Liver (tissue), 9 donors: Measurements from ENCODE around the gene TNIP1. TPM values are rescaled to one million over a fixed set of nuclear protein-coding genes. Genes with fewer than 3 reads are reported as not detected.

Experiments used
- DNase-seq: peaks from one replicate; pipeline ENCODE4 v3.0.0-alpha.2; 2017; ENCODE audit warnings: low spot score
- H3K27ac ChIP-seq, 2 donors: one replicate each; pipeline ENCODE4 v1.7.0; 2013; ENCODE audit warnings: inconsistent platforms in 2 of 2, low read length in 2 of 2, control low read depth in 1 of 2, low read depth in 1 of 2, mild to moderate bottlenecking in 1 of 2
- H3K27me3 ChIP-seq, 4 donors: one replicate each; pipeline versions ENCODE4 v1.6.1 to v1.7.0; 2013; ENCODE audit warnings: low read length in 3 of 4, inconsistent platforms in 1 of 4, mild to moderate bottlenecking in 1 of 4, moderate library complexity in 1 of 4; ENCODE audit not compliant: control insufficient read depth in 4 of 4, insufficient read depth in 4 of 4
- H3K36me3 ChIP-seq, 4 donors: one replicate each; pipeline versions ENCODE4 v1.6.1 to v1.7.0; 2013; ENCODE audit warnings: low read length in 3 of 4, mild to moderate bottlenecking in 3 of 4, low read depth in 1 of 4, moderate library complexity in 1 of 4; ENCODE audit not compliant: control insufficient read depth in 4 of 4, insufficient read depth in 3 of 4
- H3K4me1 ChIP-seq, 4 donors: one replicate each; pipeline versions ENCODE4 v1.6.1 to v1.7.0; 2013; ENCODE audit warnings: low read length in 3 of 4, mild to moderate bottlenecking in 3 of 4, moderate library complexity in 1 of 4; ENCODE audit not compliant: control insufficient read depth in 4 of 4, insufficient read depth in 4 of 4
- H3K4me3 ChIP-seq, 3 donors: one replicate each; pipeline versions ENCODE4 v1.6.1 to v1.7.0; 2013; ENCODE audit warnings: low read length in 3 of 3, control low read depth in 1 of 3, low read depth in 1 of 3, mild to moderate bottlenecking in 1 of 3
- H3K9ac ChIP-seq, 2 donors: one replicate each; pipeline ENCODE4 v1.7.0; 2013; ENCODE audit warnings: low read length in 2 of 2, mild to moderate bottlenecking in 2 of 2, moderate library complexity in 2 of 2, control low read depth in 1 of 2, low read depth in 1 of 2
- H3K9me3 ChIP-seq, 4 donors: one replicate each; pipeline versions ENCODE4 v1.6.1 to v1.7.0; 2013; ENCODE audit warnings: low read length in 3 of 4; ENCODE audit not compliant: control insufficient read depth in 4 of 4
- EGR1 ChIP-seq, 2 donors: IDR thresholded peaks; 2 replicates each; pipeline ENCODE4 v1.6.1; 2016 to 2018; ENCODE audit warnings: antibody characterized with exemption in 2 of 2, low read depth in 2 of 2
- FOXA1 ChIP-seq: IDR thresholded peaks from 2 replicates; pipeline ENCODE4 v1.6.1; 2016; ENCODE audit warnings: antibody characterized with exemption
- FOXA2 ChIP-seq: IDR thresholded peaks from 2 replicates; pipeline ENCODE4 v1.6.1; 2016; ENCODE audit warnings: antibody characterized with exemption
- GABPA ChIP-seq, 2 donors: IDR thresholded peaks in 1 of 2; conservative IDR thresholded peaks in 1 of 2; 2 replicates each; pipeline ENCODE4 v1.6.1; 2016; ENCODE audit warnings: antibody characterized with exemption in 2 of 2, mild to moderate bottlenecking in 1 of 2, moderate library complexity in 1 of 2
- HNF4A ChIP-seq, 2 donors: conservative IDR thresholded peaks; 2 replicates each; pipeline ENCODE4 v1.6.1; 2016; ENCODE audit warnings: antibody characterized with exemption in 2 of 2, mild to moderate bottlenecking in 2 of 2
- HNF4G ChIP-seq: IDR thresholded peaks from 2 replicates; pipeline ENCODE4 v1.6.1; 2016; ENCODE audit warnings: antibody characterized with exemption
- JUND ChIP-seq, 2 donors: IDR thresholded peaks; 2 replicates each; pipeline ENCODE4 v1.6.1; 2016; ENCODE audit warnings: antibody characterized with exemption in 2 of 2
- NR2F2 ChIP-seq: IDR thresholded peaks from 2 replicates; pipeline ENCODE4 v1.6.1; 2016; ENCODE audit warnings: antibody characterized with exemption
- RAD21 ChIP-seq, 2 donors: IDR thresholded peaks; 2 replicates each; pipeline ENCODE4 v1.6.1; 2016; ENCODE audit warnings: antibody characterized with exemption in 2 of 2, mild to moderate bottlenecking in 2 of 2
- RXRA ChIP-seq, 2 donors: IDR thresholded peaks; 2 replicates each; pipeline ENCODE4 v1.6.1; 2017 to 2018; ENCODE audit warnings: antibody characterized with exemption in 2 of 2, mild to moderate bottlenecking in 1 of 2
- SP1 ChIP-seq: IDR thresholded peaks from 2 replicates; pipeline ENCODE4 v1.6.1; 2018; ENCODE audit warnings: antibody characterized with exemption, mild to moderate bottlenecking
- TAF1 ChIP-seq: conservative IDR thresholded peaks from 2 replicates; pipeline ENCODE4 v1.6.1; 2016; ENCODE audit warnings: antibody characterized with exemption, mild to moderate bottlenecking
- YY1 ChIP-seq: IDR thresholded peaks from 2 replicates; pipeline ENCODE4 v1.6.1; 2016; ENCODE audit warnings: antibody characterized with exemption, mild to moderate bottlenecking
- WGBS: extraction: QIAGEN DNeasy Blood & Tissue Kit; methylation state at CpG from one replicate; pipeline ENCODE4 v1.1.7; 2013; 5-methylcytosine and 5-hydroxymethylcytosine counted together
- polyA plus RNA-seq, 2 donors: library from polyadenylated mRNA; stranded (reverse) in 1 of 2; unstranded in 1 of 2; fragments of 200-250 nt in 1 of 2; fragments of >200 nt in 1 of 2; fragmentation: Nextera tagmentation in 1 of 2; extraction: Ambion mirVana in 1 of 2; gene quantifications; one replicate each; pipeline versions ENCODE4 v1.2.1 to v1.2.3, GENCODE V29; 2013 to 2015
- total RNA-seq, 2 donors: library from RNA; depleted of rRNA; stranded (reverse); fragments of >200 nt; gene quantifications; one replicate each; pipeline ENCODE4 v1.2.3, GENCODE V29; 2014
- TF ChIP-seq, protein P1 (sequence below): IDR thresholded peaks from 2 replicates; pipeline ENCODE4 v1.6.1; 2016; ENCODE audit warnings: antibody characterized with exemption
- TF ChIP-seq, protein P2 (sequence below): IDR thresholded peaks from 2 replicates; pipeline ENCODE4 v1.6.1; 2016; ENCODE audit warnings: antibody characterized with exemption
- TF ChIP-seq, protein P3 (sequence below): IDR thresholded peaks from 2 replicates; pipeline ENCODE4 v1.6.1; 2016; ENCODE audit warnings: antibody characterized with exemption, mild to moderate bottlenecking
- TF ChIP-seq, protein P4 (sequence below): fragments of 150-350 bp; IDR thresholded peaks from 2 replicates; pipeline ENCODE4 v1.5.1; 2017; ENCODE audit warnings: improper control_type of control experiment, low read depth, low read length; ENCODE audit not compliant: missing input control
- TF ChIP-seq, protein P5 (sequence below): IDR thresholded peaks from 2 replicates; pipeline ENCODE4 v1.6.1; 2016; ENCODE audit warnings: antibody characterized with exemption
- donor health status: healthy.
- donor health status: healthy.
- donor health status: healthy.
- donor health status: healthy.
- donor health status: healthy.

Gene TNIP1
- total and polyA plus RNA-seq, 4 donors, result 33.2 to 101 (median 48.0) TPM

DNA sequence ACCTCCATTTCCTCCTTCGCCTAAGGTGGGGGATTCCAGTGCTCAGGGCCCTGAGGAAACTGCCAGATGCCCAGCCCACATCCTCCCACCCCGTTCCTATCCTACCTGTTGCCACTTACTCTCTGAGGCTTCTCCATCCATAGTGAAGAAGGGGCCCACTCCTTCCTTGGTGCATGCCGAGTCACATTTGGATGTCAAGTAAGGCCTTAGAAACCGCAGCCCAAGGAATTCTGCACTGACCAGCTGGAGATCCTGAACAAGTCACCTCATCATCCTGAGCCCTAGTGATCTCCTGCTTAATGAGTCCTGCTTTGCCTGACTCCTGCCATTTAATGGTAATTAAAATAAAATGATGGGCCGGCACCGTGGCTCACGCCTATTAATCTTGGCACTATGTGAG is 6.7 kb upstream of the TNIP1 start:
- DNase-seq, result no peak
- Histone ChIP-seq H3K36me3 (no peaks in the 10 kb centered on the region), H3K27me3 (no peaks in the 10 kb centered on the region), H3K4me1 (peaks cover 6 to 16% (median 12%) of the 10 kb centered on the region in 4 donors), H3K27ac (no peak overlapping the region), H3K4me3 (no peak overlapping the region), H3K9ac (no peak overlapping the region), H3K9me3 (no peaks in the 10 kb centered on the region)
- WGBS, result 93% methylated on average over 7 of the region's 7 CpGs
- no peak for TF ChIP-seq FOXA2
- TF ChIP-seq, protein P1, sequence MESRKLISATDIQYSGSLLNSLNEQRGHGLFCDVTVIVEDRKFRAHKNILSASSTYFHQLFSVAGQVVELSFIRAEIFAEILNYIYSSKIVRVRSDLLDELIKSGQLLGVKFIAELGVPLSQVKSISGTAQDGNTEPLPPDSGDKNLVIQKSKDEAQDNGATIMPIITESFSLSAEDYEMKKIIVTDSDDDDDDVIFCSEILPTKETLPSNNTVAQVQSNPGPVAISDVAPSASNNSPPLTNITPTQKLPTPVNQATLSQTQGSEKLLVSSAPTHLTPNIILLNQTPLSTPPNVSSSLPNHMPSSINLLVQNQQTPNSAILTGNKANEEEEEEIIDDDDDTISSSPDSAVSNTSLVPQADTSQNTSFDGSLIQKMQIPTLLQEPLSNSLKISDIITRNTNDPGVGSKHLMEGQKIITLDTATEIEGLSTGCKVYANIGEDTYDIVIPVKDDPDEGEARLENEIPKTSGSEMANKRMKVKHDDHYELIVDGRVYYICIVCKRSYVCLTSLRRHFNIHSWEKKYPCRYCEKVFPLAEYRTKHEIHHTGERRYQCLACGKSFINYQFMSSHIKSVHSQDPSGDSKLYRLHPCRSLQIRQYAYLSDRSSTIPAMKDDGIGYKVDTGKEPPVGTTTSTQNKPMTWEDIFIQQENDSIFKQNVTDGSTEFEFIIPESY, result no peak
- no peak for TF ChIP-seq TAF1

DNA sequence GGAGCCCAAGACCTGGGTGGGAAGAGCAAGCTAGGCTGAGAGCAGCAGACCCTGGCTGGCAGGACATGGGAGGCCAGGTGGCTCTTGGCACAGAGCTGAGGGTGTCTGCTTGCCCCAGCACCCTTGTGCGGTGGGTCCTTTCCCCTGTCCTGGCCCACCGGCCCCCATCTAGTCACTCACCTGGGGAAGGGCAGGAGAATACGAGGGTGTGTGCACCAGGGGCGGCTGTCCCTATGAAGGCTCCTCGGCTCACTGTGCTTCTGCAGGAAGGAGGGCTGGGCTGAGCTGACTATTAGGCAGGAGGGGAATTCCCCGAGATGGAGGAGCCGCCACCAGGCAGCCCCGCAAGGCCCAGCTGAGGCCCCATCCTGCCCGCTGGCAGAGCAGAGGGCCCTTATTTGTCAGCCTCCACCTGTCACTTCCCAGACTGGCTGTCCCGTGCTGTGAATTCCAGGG is 6.1 kb upstream of the TNIP1 start:
- Histone ChIP-seq H3K4me1 (peaks cover 6 to 20% (median 15%) of the 10 kb centered on the region in 4 donors), H3K36me3 (no peaks in the 10 kb centered on the region), H3K4me3 (no peak overlapping the region), H3K27ac (no peak overlapping the region), H3K27me3 (no peaks in the 10 kb centered on the region), H3K9me3 (no peaks in the 10 kb centered on the region), H3K9ac (no peak overlapping the region)
- no peak for TF ChIP-seq RXRA (IDR thresholded peaks at IDR 0.05)
- TF ChIP-seq NR2F2, result no peak
- TF ChIP-seq TAF1, result no peak
- no peak for TF ChIP-seq HNF4A (conservative IDR thresholded peaks at IDR 0.05)
- TF ChIP-seq, protein P2, sequence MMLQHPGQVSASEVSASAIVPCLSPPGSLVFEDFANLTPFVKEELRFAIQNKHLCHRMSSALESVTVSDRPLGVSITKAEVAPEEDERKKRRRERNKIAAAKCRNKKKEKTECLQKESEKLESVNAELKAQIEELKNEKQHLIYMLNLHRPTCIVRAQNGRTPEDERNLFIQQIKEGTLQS, result no peak
- TF ChIP-seq, protein P3, sequence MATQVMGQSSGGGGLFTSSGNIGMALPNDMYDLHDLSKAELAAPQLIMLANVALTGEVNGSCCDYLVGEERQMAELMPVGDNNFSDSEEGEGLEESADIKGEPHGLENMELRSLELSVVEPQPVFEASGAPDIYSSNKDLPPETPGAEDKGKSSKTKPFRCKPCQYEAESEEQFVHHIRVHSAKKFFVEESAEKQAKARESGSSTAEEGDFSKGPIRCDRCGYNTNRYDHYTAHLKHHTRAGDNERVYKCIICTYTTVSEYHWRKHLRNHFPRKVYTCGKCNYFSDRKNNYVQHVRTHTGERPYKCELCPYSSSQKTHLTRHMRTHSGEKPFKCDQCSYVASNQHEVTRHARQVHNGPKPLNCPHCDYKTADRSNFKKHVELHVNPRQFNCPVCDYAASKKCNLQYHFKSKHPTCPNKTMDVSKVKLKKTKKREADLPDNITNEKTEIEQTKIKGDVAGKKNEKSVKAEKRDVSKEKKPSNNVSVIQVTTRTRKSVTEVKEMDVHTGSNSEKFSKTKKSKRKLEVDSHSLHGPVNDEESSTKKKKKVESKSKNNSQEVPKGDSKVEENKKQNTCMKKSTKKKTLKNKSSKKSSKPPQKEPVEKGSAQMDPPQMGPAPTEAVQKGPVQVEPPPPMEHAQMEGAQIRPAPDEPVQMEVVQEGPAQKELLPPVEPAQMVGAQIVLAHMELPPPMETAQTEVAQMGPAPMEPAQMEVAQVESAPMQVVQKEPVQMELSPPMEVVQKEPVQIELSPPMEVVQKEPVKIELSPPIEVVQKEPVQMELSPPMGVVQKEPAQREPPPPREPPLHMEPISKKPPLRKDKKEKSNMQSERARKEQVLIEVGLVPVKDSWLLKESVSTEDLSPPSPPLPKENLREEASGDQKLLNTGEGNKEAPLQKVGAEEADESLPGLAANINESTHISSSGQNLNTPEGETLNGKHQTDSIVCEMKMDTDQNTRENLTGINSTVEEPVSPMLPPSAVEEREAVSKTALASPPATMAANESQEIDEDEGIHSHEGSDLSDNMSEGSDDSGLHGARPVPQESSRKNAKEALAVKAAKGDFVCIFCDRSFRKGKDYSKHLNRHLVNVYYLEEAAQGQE, result no peak
- TF ChIP-seq YY1, result no peak
- TF ChIP-seq GABPA (IDR thresholded peaks at IDR 0.05 in 1 of 2, conservative IDR thresholded peaks at IDR 0.05 in 1 of 2), result no peak
- no peak for TF ChIP-seq SP1
- TF ChIP-seq, protein P4, sequence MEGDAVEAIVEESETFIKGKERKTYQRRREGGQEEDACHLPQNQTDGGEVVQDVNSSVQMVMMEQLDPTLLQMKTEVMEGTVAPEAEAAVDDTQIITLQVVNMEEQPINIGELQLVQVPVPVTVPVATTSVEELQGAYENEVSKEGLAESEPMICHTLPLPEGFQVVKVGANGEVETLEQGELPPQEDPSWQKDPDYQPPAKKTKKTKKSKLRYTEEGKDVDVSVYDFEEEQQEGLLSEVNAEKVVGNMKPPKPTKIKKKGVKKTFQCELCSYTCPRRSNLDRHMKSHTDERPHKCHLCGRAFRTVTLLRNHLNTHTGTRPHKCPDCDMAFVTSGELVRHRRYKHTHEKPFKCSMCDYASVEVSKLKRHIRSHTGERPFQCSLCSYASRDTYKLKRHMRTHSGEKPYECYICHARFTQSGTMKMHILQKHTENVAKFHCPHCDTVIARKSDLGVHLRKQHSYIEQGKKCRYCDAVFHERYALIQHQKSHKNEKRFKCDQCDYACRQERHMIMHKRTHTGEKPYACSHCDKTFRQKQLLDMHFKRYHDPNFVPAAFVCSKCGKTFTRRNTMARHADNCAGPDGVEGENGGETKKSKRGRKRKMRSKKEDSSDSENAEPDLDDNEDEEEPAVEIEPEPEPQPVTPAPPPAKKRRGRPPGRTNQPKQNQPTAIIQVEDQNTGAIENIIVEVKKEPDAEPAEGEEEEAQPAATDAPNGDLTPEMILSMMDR, result no peak
- TF ChIP-seq, protein P5, sequence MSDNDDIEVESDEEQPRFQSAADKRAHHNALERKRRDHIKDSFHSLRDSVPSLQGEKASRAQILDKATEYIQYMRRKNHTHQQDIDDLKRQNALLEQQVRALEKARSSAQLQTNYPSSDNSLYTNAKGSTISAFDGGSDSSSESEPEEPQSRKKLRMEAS, result no peak
- TF ChIP-seq FOXA2, result no peak
- TF ChIP-seq FOXA1, result no peak
- TF ChIP-seq, protein P1, result no peak
- no peak for TF ChIP-seq JUND (IDR thresholded peaks at IDR 0.05)
- no peak for TF ChIP-seq HNF4G
- no peak for TF ChIP-seq RAD21 (IDR thresholded peaks at IDR 0.05)
- TF ChIP-seq EGR1 (IDR thresholded peaks at IDR 0.05; ENCODE audit: low read depth in 2 of 2), result no peak
- DNase-seq, result no peak
- 64% methylated on average over 10 of the region's 10 CpGs for WGBS
